Occipital lobe (tissue), 2 donors: ENCODE measurements around the gene HASPIN. TPM values are rescaled to one million over a fixed set of nuclear protein-coding genes. Genes with fewer than 3 reads are reported as not detected.

Experiments used
- DNase-seq: peaks from one replicate; lab custom pipeline; 2025; lab: John Stamatoyannopoulos, UW
- total RNA-seq: library from RNA; depleted of rRNA; stranded (reverse); fragments of >200 nt; gene quantifications from one replicate; pipeline ENCODE4 v1.2.3, GENCODE V29; 2014

Gene HASPIN
- total RNA-seq, 1 donor from 2014 or later, result 0.62 TPM

GRCh38 chr17:3735515-3735914, 11.8 kb downstream of the HASPIN start:
- DNase-seq, result no peak

GRCh38 chr17:3738562-3739295, 15.0 kb downstream of the HASPIN start:
- peak; percentile 53 for DNase-seq

- DNase-seq, result no peak
These were observed 15.9 kb downstream of the HASPIN start for GRCh38 chr17:3739422-3740124.

- DNase-seq, result no peak
These were observed 16.9 kb downstream of the HASPIN start for GRCh38 chr17:3740611-3741073.

GRCh38 chr17:3744014-3744413, 20.3 kb downstream of the HASPIN start:
- no peak for DNase-seq

GRCh38 chr17:3745071-3745470, 21.4 kb downstream of the HASPIN start:
- no peak for DNase-seq

GRCh38 chr17:3747805-3748204, 24.1 kb downstream of the HASPIN start:
- no peak for DNase-seq

GRCh38 chr17:3748576-3748975, 24.9 kb downstream of the HASPIN start:
- DNase-seq, result no peak

GRCh38 chr17:3750296-3750695, 26.6 kb downstream of the HASPIN start:
- DNase-seq, result no peak

- DNase-seq, result no peak
These were observed 27.2 kb downstream of the HASPIN start for GRCh38 chr17:3750926-3751325.

- no peak for DNase-seq
These were observed 28.1 kb downstream of the HASPIN start for GRCh38 chr17:3751836-3752235.

GRCh38 chr17:3753624-3754023, 29.9 kb downstream of the HASPIN start:
- DNase-seq, result no peak

- no peak for DNase-seq
These were observed 30.4 kb downstream of the HASPIN start for GRCh38 chr17:3754066-3754457.

- DNase-seq, result no peak
These were observed 31.0 kb downstream of the HASPIN start for GRCh38 chr17:3754458-3755334.

GRCh38 chr17:3755335-3756030, 31.8 kb downstream of the HASPIN start:
- no peak for DNase-seq

- DNase-seq, result no peak
These were observed 36.0 kb downstream of the HASPIN start for GRCh38 chr17:3759597-3760216.

- no peak for DNase-seq
These were observed 37.6 kb downstream of the HASPIN start for GRCh38 chr17:3761036-3761917.

- no peak for DNase-seq
These were observed 38.2 kb downstream of the HASPIN start for GRCh38 chr17:3761918-3762380.

GRCh38 chr17:3762922-3763776, 39.4 kb downstream of the HASPIN start:
- no peak for DNase-seq
